CD4-positive, alpha-beta T cell (primary cell): ENCODE data around the gene SH2D1B. TPM values are rescaled to one million over a fixed set of nuclear protein-coding genes. Genes with fewer than 3 reads are reported as not detected.
"Not testable (repeated sequence)": the region's sequence is repeated elsewhere in the genome, so short reads cannot be mapped to it uniquely, and the experiment has no call there.

Source experiments
- ATAC-seq: fragments of 200-7000 bp; cut with Tn5 transposase; one replicate; pipeline ENCODE4 v1.10.0; 2022; ENCODE audit warnings: mild to moderate bottlenecking; ENCODE audit not compliant: poor library complexity
- CTCF ChIA-PET: fragments of 350-600 bp; sonication (Branson Sonifier 250); formaldehyde crosslinking; loops from one replicate; lab custom pipeline; 2021; ENCODE audit warnings: antibody characterized with exemption, inconsistent platforms; lab: Charles Lee
- POLR2A ChIA-PET: fragments of 350-600 bp; sonication (Branson Sonifier 250); formaldehyde crosslinking; loops from one replicate; lab custom pipeline; 2021; ENCODE audit warnings: antibody characterized with exemption, inconsistent platforms; lab: Charles Lee
- DNase-seq, 14 experiments: peaks; one replicate each; pipeline ENCODE4 v3.0.0-alpha.2; 2013 to 2020; ENCODE audit warnings: mixed read lengths in 2 of 14
- H3K27ac ChIP-seq, 2 donors: one replicate each; pipeline versions ENCODE4 v1.5.1 to v1.7.0; 2013; ENCODE audit warnings: low read length in 2 of 2, low read depth in 1 of 2, mild to moderate bottlenecking in 1 of 2
- H3K27me3 ChIP-seq, 2 experiments: 1 replicate in 1 of 2; 2 replicates in 1 of 2; pipeline versions ENCODE4 v1.6.1 to v1.7.0; 2013; ENCODE audit warnings: low read length in 2 of 2, control low read depth in 1 of 2, mild to moderate bottlenecking in 1 of 2, moderate library complexity in 1 of 2; ENCODE audit not compliant: insufficient read depth in 2 of 2, control insufficient read depth in 1 of 2
- H3K36me3 ChIP-seq: one replicate; pipeline ENCODE4 v1.6.1; 2013; ENCODE audit warnings: low read length, control low read depth; ENCODE audit not compliant: insufficient read depth
- H3K4me1 ChIP-seq: one replicate; pipeline ENCODE4 v1.6.1; 2013; ENCODE audit warnings: low read length, control low read depth; ENCODE audit not compliant: insufficient read depth
- H3K4me3 ChIP-seq: one replicate; pipeline ENCODE4 v1.5.1; 2013; ENCODE audit warnings: mild to moderate bottlenecking, low read length, moderate library complexity
- H3K9me3 ChIP-seq, 2 experiments: 1 replicate in 1 of 2; 2 replicates in 1 of 2; pipeline versions ENCODE4 v1.6.1 to v1.7.0; 2013; ENCODE audit warnings: low read length in 2 of 2, mild to moderate bottlenecking in 2 of 2, control low read depth in 1 of 2, moderate library complexity in 1 of 2; ENCODE audit not compliant: control insufficient read depth in 1 of 2, insufficient read depth in 1 of 2
- H3K27ac Mint-ChIP-seq: one replicate; pipeline ENCODE4 v1.8.0; 2020; ENCODE audit warnings: mixed read lengths
- H3K27me3 Mint-ChIP-seq: one replicate; pipeline ENCODE4 v1.8.0; 2021; ENCODE audit warnings: mixed read lengths
- H3K36me3 Mint-ChIP-seq: one replicate; pipeline ENCODE4 v1.8.0; 2021; ENCODE audit warnings: low read depth, mixed read lengths
- H3K4me1 Mint-ChIP-seq: one replicate; pipeline ENCODE4 v1.8.0; 2021; ENCODE audit warnings: low read depth, mixed read lengths
- H3K4me3 Mint-ChIP-seq: one replicate; pipeline ENCODE4 v1.8.0; 2020; ENCODE audit warnings: mild to moderate bottlenecking, mixed read lengths
- H3K9me3 Mint-ChIP-seq: one replicate; pipeline ENCODE4 v1.8.0; 2020; ENCODE audit warnings: mixed read lengths
- intact Hi-C, 2 experiments: fragments of 100-400 bp; cut with DNase I in 1 of 2; cut with micrococcal nuclease in 1 of 2; formaldehyde crosslinking; loops; one replicate each; pipeline versions ENCODE4 v1.15.1 to v1.9.0; 2023 to 2025; cut with DNase I, micrococcal nuclease
- polyA plus RNA-seq, 2 donors: library from polyadenylated mRNA; unstranded; fragments of 120-200 nt; gene quantifications; one replicate each; pipeline ENCODE4 v1.2.1, GENCODE V29; 2013
- total RNA-seq, 174 experiments: library from RNA in 2 of 174; stranded (reverse) in 2 of 174; gene quantifications; one replicate each; pipeline ENCODE4 v1.2.3 and lab custom pipeline; 2021 to 2026
- TF ChIP-seq, protein P1 (sequence below): fragments of 200-600 bp; IDR thresholded peaks from one replicate; pipeline ENCODE4 v1.8.0; 2022; ENCODE audit warnings: antibody characterized with exemption, mild to moderate bottlenecking

SH2D1B gene, protein sequence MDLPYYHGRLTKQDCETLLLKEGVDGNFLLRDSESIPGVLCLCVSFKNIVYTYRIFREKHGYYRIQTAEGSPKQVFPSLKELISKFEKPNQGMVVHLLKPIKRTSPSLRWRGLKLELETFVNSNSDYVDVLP
- total RNA-seq = not detected
- polyA plus RNA-seq (2013, experiment 1 of 2) = 0.59 TPM
- polyA plus RNA-seq (2013, experiment 2 of 2) = 0.22 TPM
- 0 to 11.0 (median 0.19) reads per million in 172 experiments for total RNA-seq (lab: John Stamatoyannopoulos, UW)

DNA sequence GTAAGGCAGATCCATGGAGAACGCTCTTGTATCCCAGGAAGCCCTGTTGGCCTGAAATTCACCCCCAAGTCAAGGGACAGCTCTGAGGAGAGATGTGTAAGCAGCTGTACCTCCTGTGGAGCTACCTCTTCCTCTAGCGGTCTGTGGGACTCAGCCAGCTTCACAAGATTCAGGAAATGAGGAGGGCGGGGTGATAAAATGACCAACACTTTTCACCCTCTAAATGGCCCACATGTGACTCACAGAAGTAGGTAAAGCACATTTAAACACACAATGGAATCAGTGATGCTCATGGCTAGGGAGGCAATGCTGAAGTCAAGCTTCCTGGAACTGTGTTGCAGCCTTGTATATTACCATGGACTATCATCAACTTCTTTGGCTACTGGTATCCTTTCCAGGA is at the start of gene SH2D1B:
SH2D1B (minus strand) TSS at position 135 of the 400 bp plus-strand sequence; CDS start at position 15, 120 bp downstream.
- ATAC-seq = no peak
- intact Hi-C loops = no loop called here
- H3K27ac ChIP-seq = no peak within 1 kb of the TSS
- no peaks in the 10 kb centered on the region for H3K4me1 Mint-ChIP-seq
- ChIA-PET CTCF (no interaction called here), POLR2A (no interaction called here)
- no peaks in the 10 kb centered on the region for H3K4me1 ChIP-seq
- TF ChIP-seq, protein P1, sequence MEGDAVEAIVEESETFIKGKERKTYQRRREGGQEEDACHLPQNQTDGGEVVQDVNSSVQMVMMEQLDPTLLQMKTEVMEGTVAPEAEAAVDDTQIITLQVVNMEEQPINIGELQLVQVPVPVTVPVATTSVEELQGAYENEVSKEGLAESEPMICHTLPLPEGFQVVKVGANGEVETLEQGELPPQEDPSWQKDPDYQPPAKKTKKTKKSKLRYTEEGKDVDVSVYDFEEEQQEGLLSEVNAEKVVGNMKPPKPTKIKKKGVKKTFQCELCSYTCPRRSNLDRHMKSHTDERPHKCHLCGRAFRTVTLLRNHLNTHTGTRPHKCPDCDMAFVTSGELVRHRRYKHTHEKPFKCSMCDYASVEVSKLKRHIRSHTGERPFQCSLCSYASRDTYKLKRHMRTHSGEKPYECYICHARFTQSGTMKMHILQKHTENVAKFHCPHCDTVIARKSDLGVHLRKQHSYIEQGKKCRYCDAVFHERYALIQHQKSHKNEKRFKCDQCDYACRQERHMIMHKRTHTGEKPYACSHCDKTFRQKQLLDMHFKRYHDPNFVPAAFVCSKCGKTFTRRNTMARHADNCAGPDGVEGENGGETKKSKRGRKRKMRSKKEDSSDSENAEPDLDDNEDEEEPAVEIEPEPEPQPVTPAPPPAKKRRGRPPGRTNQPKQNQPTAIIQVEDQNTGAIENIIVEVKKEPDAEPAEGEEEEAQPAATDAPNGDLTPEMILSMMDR = no peak
- H3K9me3 ChIP-seq = no peaks in the 10 kb centered on the region
- no peaks in the 10 kb centered on the region for H3K36me3 ChIP-seq
- no peak within 1 kb of the TSS for H3K27ac Mint-ChIP-seq
- peaks cover 8 to 10% of the 10 kb centered on the region in 2 experiments for H3K27me3 ChIP-seq
- H3K9me3 Mint-ChIP-seq = no peaks in the 10 kb centered on the region
- DNase-seq = peak in 1 of 14 experiments; percentile 16
- no peak within 1 kb of the TSS for H3K4me3 ChIP-seq
- no peak within 1 kb of the TSS for H3K4me3 Mint-ChIP-seq
- H3K36me3 Mint-ChIP-seq = no peaks in the 10 kb centered on the region
- H3K27me3 Mint-ChIP-seq = peaks cover 37% of the 10 kb centered on the region

DNA sequence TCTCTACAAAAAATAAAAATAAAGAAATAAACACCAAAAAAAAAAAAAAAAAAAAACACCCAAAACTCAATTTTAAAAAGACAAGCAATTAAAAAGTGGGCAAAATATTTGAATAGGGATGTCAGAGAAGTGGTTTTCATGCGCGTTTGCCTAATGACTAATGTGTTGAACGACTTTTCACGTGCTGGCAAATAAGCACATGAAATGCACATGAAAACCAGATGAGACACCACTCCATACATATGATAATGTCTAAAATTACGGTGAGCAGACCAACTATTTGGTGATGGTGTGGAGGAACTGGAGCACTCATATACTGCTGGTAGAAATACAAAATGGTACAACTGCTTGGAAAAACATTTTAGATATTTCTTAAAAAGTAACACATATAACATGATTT is 46.3 kb upstream of the SH2D1B start:
- Mint-ChIP-seq H3K27me3 (peaks cover 8% of the 10 kb centered on the region), H3K4me3 (no peak overlapping the region), H3K4me1 (no peaks in the 10 kb centered on the region), H3K9me3 (no peaks in the 10 kb centered on the region), H3K27ac (no peak overlapping the region), H3K36me3 (no peaks in the 10 kb centered on the region)
- Histone ChIP-seq H3K36me3 (no peaks in the 10 kb centered on the region), H3K4me1 (no peaks in the 10 kb centered on the region), H3K4me3 (no peak overlapping the region), H3K9me3 (no peaks in the 10 kb centered on the region), H3K27ac (no peak overlapping the region), H3K27me3 (no peaks in the 10 kb centered on the region)
- POLR2A ChIA-PET = no interaction called here
- intact Hi-C loops = no loop called here
- no peak for DNase-seq
- CTCF ChIA-PET = no interaction called here
- TF ChIP-seq, protein P1 = no peak
- ATAC-seq = no peak

DNA sequence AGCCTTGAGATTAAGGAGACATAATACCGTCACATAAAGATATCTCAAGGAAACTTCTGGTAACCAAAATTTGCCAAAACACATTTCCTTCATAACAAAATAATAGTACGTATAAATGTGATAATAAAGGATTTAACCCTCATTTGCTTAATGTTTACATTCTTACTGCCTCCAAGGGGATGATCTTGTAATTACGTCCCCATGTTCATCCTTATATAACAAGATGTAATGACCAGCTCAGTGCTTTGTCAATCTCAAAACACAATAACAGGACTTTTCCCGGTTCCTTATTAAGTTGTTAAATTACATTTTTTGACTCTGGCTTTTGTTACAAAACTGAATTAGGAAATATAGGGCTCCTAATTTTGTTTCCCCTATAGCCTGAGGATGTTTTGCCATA is 44.4 kb upstream of the SH2D1B start:
- peaks cover 7% of the 10 kb centered on the region for H3K27me3 Mint-ChIP-seq
- H3K36me3 Mint-ChIP-seq = no peaks in the 10 kb centered on the region
- H3K9me3 Mint-ChIP-seq = no peaks in the 10 kb centered on the region
- no peak overlapping the region for H3K4me3 ChIP-seq
- TF ChIP-seq, protein P1 = no peak
- CTCF ChIA-PET = no interaction called here
- no peak for ATAC-seq
- H3K27me3 ChIP-seq = no peaks in the 10 kb centered on the region
- no peak overlapping the region for H3K27ac ChIP-seq
- H3K36me3 ChIP-seq = no peaks in the 10 kb centered on the region
- intact Hi-C loops = no loop called here
- no peaks in the 10 kb centered on the region for H3K4me1 ChIP-seq
- no peaks in the 10 kb centered on the region for H3K9me3 ChIP-seq
- no peaks in the 10 kb centered on the region for H3K4me1 Mint-ChIP-seq
- no peak overlapping the region for H3K4me3 Mint-ChIP-seq
- DNase-seq = no peak
- H3K27ac Mint-ChIP-seq = no peak overlapping the region
- POLR2A ChIA-PET = no interaction called here

DNA sequence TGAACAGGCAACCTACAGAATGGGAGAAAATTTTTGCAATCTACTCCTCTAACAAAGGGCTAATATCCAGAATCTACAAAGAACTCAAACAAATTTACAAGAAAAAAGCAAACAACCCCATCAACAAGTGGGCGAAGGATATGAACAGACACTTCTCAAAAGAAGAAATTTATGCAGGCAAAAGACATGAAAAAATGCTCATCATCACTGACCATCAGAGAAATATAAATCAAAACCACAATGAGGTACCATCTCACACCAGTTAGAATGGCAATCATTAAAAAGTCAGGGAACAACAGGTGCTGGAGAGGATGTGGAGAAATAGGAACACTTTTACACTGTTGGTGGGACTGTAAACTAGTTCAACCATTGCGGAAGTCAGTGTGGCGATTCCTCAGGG is 42.4 kb upstream of the SH2D1B start:
- H3K9me3 ChIP-seq, H3K4me3 Mint-ChIP-seq, ATAC-seq, H3K4me1 Mint-ChIP-seq, H3K27ac ChIP-seq, H3K27ac Mint-ChIP-seq, H3K4me1 ChIP-seq, H3K4me3 ChIP-seq, H3K9me3 Mint-ChIP-seq, DNase-seq, H3K36me3 ChIP-seq, POLR2A ChIA-PET, CTCF ChIA-PET, intact Hi-C loops, H3K36me3 Mint-ChIP-seq, H3K27me3 ChIP-seq: not testable (repeated sequence)
- H3K27me3 Mint-ChIP-seq = peaks cover 13% of the 10 kb centered on the region
